ENCODE data around the gene SLC35F5.
"Not testable (repeated sequence)": the region's sequence is repeated elsewhere in the genome, so short reads cannot be mapped to it uniquely, and the experiment has no call there.

SLC35F5 gene

GRCh38 chr2:113692698-113693428 lies 63.6 kb downstream of the SLC35F5 start:
- no peak for DNase-seq

DNA sequence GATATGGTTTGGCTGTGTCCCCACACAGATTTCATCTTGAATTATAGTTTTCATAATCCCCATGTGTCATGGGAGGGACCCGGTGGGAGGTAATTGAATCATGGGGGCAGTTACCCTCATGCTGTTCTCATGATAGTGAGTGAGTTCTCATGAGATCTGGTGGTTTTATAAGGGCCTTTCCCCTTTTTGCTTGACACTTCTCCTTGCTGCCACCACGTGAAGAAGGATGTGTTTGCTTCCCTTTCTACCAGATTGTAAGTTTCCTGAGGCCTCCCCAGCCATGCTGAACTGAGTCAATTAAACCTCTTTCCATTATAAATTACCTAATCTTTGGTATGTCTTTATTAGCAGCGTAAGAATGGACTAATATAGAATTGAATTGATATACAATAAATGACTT lies 65.6 kb downstream of the SLC35F5 start:
- DNase-seq = not testable (repeated sequence)

- DNase-seq = no peak
Measured at GRCh38 chr2:113686537-113686936, 69.9 kb downstream of the SLC35F5 start.

DNA sequence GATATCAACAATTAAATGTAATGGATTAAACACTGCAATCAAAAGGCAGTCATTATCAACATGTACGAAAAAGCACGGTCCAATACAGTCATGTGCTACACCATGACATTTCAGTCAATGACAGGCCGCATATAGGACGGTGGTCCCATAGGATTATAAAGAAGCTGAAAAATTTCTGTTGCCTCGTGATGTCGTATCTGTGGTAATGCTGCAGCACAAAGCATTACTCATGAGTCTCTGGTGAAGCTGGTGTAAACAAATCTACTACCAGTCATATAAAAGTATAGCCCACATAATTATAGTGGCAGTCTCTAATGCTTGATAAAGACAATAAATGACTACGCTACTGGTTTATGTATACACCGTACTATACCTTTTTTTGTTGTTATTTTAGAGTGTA lies 71.0 kb downstream of the SLC35F5 start:
- no peak for DNase-seq

GRCh38 chr2:113679457-113679856 lies 77.0 kb downstream of the SLC35F5 start:
- DNase-seq = no peak

- no peak for DNase-seq
Measured at GRCh38 chr2:113677330-113677729, 79.1 kb downstream of the SLC35F5 start.

GRCh38 chr2:113676623-113677266 lies 79.7 kb downstream of the SLC35F5 start:
- DNase-seq = no peak

- no peak for DNase-seq
Measured at GRCh38 chr2:113675875-113676274, 80.6 kb downstream of the SLC35F5 start.

- DNase-seq = no peak
Measured at GRCh38 chr2:113672326-113672932, 84.0 kb downstream of the SLC35F5 start.

DNA sequence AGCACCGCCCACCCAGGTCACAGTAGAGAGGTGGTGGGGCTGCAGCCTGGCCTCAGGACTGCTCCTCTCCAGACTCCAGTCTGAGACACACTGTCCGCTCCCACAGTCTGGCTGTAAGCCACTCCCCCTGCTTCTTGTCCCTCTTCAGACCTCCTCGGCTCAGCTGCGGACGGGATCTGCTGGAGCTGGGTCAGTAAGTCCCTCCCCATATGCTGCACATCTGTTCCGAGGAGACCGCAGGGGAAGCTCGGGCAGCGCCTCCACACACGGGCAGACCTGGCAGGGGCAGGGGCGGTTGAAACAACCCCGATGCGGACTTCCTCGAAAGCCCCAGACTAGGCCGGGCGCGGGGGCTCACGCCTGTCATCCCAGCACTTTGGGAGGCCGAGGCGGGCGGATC lies 87.4 kb downstream of the SLC35F5 start:
- DNase-seq = not testable (repeated sequence)

GRCh38 chr2:113664761-113665533 lies 91.5 kb downstream of the SLC35F5 start:
- not testable (repeated sequence) for DNase-seq

DNA sequence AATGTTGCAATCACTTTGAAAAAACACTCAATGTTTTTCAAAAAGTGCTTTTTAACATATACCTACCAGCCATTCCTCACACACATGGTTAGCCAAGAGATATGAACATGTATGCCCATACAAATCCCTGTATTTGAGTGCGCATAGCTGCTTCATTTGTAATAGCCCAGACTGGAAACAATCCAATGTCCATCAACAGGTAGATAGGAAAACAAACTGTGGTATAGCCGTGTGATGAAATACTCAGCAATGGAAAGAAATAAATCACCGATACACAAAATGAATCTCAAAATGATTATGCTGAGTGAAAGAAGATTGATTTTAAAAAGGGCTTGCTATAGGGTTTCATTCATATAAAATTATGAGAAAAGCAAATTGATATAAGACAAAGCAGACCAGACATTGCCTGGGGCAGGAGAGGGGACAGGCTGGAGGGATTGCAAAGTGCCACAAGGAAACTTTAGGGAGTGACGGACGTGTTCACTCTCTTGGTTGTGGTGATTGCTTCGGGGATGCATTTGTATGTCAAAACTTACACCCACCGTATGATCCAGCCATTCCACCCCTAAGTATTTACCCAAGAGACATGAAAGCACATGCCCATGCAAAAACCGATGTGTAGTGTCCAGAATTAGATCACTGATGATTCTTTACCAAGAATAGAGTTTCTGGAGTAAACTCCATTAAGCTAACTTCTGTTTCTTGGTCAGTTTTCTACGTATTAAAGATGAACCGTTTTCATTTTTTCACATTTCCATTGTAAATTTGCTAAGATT lies 93.0 kb downstream of the SLC35F5 start:
- not testable (repeated sequence) for DNase-seq

Data from NCI-H1048 (cell line).